Endothelial cell of umbilical vein (primary cell): ENCODE measurements around the gene C4BPA. TPM values are rescaled to one million over a fixed set of nuclear protein-coding genes. Genes with fewer than 3 reads are reported as not detected.
A peak's percentile ranks its signal among the peaks of the same experiment; 100 is the strongest.

Source experiments
- BruUV-seq: library from RNA; stranded (reverse); fragments of 400-500 nt; replicated peaks from 2 replicates; lab custom pipeline; 2021; lab: Mats Ljungman, UMichigan
- CTCF ChIA-PET: fragments of 300-600, 350-600 bp; sonication (Branson Sonifier 250); formaldehyde crosslinking; loops from one replicate; lab custom pipeline; 2021; ENCODE audit warnings: antibody characterized with exemption, inconsistent platforms; lab: Charles Lee
- POLR2A ChIA-PET: fragments of 300-600, 350-600 bp; sonication (Branson Sonifier 250); formaldehyde crosslinking; loops from one replicate; lab custom pipeline; 2021; ENCODE audit warnings: antibody characterized with exemption, inconsistent platforms; lab: Charles Lee
- DNase-seq: peaks from one replicate; pipeline ENCODE4 v3.0.0-alpha.2; 2011; ENCODE audit warnings: low read depth, low spot score
- FAIRE-seq: peaks from 2 replicates; lab custom pipeline; 2011; peaks lifted over from hg19 to GRCh38; lab: Jason Lieb, UNC
- H2AFZ ChIP-seq: 2 replicates; pipeline ENCODE4 v1.6.0; 2012; ENCODE audit warnings: low read depth, low read length, control low read depth, inconsistent platforms
- H3K27ac ChIP-seq: 2 replicates; pipeline ENCODE4 v1.5.1; 2011; ENCODE audit warnings: low read depth, mild to moderate bottlenecking, control low read depth, low read length, moderate library complexity; ENCODE audit not compliant: insufficient read depth
- H3K27me3 ChIP-seq, 2 experiments: 2 replicates each; pipeline versions ENCODE4 v1.6.0 to v1.6.1; 2011; ENCODE audit warnings: low read length in 2 of 2, mixed read lengths in 1 of 2; ENCODE audit not compliant: control insufficient read depth in 2 of 2, insufficient read depth in 2 of 2
- H3K36me3 ChIP-seq, 2 experiments: 2 replicates in 1 of 2; 3 replicates in 1 of 2; pipeline ENCODE4 v1.5.1; 2011; ENCODE audit warnings: low read length in 2 of 2, mild to moderate bottlenecking in 1 of 2, moderate library complexity in 1 of 2; ENCODE audit not compliant: control insufficient read depth in 2 of 2, insufficient read depth in 2 of 2; ENCODE audit errors: extremely low read depth in 1 of 2
- H3K4me1 ChIP-seq: 3 replicates; pipeline ENCODE4 v1.5.1; 2011; ENCODE audit warnings: mild to moderate bottlenecking, low read length; ENCODE audit not compliant: control insufficient read depth, insufficient read depth; ENCODE audit errors: extremely low read depth
- H3K4me2 ChIP-seq: 2 replicates; pipeline ENCODE4 v1.6.1; 2011; ENCODE audit warnings: low read length, control low read depth, mixed read lengths; ENCODE audit not compliant: insufficient read depth
- H3K4me3 ChIP-seq, 3 experiments: fragments of 200-600 bp in 1 of 3; sonication (generic), shearing (Covaris generic) in 1 of 3; replicated peaks in 1 of 3; 2 replicates each; pipeline ENCODE4 v1.5.1; 2011 to 2016; ENCODE audit warnings: control low read depth in 3 of 3, low read length in 3 of 3, mild to moderate bottlenecking in 2 of 3, inconsistent platforms in 1 of 3, low read depth in 1 of 3, moderate library complexity in 1 of 3; ENCODE audit not compliant: insufficient read depth in 1 of 3
- H3K79me2 ChIP-seq: 2 replicates; pipeline ENCODE4 v1.6.0; 2012; ENCODE audit warnings: low read length, inconsistent platforms; ENCODE audit not compliant: control insufficient read depth, insufficient read depth
- H3K9ac ChIP-seq: replicated peaks from 2 replicates; pipeline ENCODE3; 2011; ENCODE audit warnings: low read length, control low read depth; ENCODE audit not compliant: insufficient read depth; ENCODE audit errors: extremely low read depth
- H3K9me1 ChIP-seq: replicated peaks from 3 replicates; pipeline ENCODE4 v1.6.0; 2011; ENCODE audit warnings: mild to moderate bottlenecking, low read length; ENCODE audit not compliant: control insufficient read depth, insufficient read depth; ENCODE audit errors: extremely low read depth
- H3K9me3 ChIP-seq: replicated peaks from 2 replicates; pipeline ENCODE4 v1.5.1; 2012; ENCODE audit warnings: low read length, inconsistent platforms; ENCODE audit not compliant: control insufficient read depth, insufficient read depth
- H4K20me1 ChIP-seq: replicated peaks from 2 replicates; pipeline ENCODE3; 2011; ENCODE audit warnings: mild to moderate bottlenecking, low read length; ENCODE audit not compliant: control insufficient read depth, insufficient read depth; ENCODE audit errors: extremely low read depth
- EZH2 ChIP-seq: IDR thresholded peaks from 2 replicates; pipeline ENCODE4 v1.6.1; 2012; ENCODE audit warnings: borderline replicate concordance, low read depth, mild to moderate bottlenecking, moderate library complexity, low read length, inconsistent platforms; ENCODE audit not compliant: severe bottlenecking
- FOS ChIP-seq: IDR thresholded peaks from 2 replicates; pipeline ENCODE4 v1.6.1; 2011; ENCODE audit warnings: mild to moderate bottlenecking, low read length, moderate library complexity, borderline replicate concordance; ENCODE audit not compliant: insufficient read depth
- GATA2 ChIP-seq: IDR thresholded peaks from 2 replicates; pipeline ENCODE4 v1.7.0; 2011; ENCODE audit warnings: low read depth, mild to moderate bottlenecking, moderate library complexity, mixed read lengths, low read length; ENCODE audit not compliant: insufficient read length, insufficient read depth
- JUN ChIP-seq: IDR thresholded peaks from 2 replicates; pipeline ENCODE4 v1.6.1; 2011; ENCODE audit warnings: borderline replicate concordance, low read depth; ENCODE audit not compliant: insufficient read length, insufficient read depth
- MAX ChIP-seq: IDR thresholded peaks from 2 replicates; pipeline ENCODE4 v1.6.1; 2011; ENCODE audit not compliant: insufficient read depth, insufficient read length
- MYC ChIP-seq: IDR thresholded peaks from one replicate; pipeline ENCODE4 v1.6.1; 2011; ENCODE audit warnings: mild to moderate bottlenecking, low read depth, low read length
- POLR2A ChIP-seq: IDR thresholded peaks from 2 replicates; pipeline ENCODE4 v1.6.1; 2012; ENCODE audit warnings: low read depth, mild to moderate bottlenecking, control low read depth, low read length
- POLR2AphosphoS5 ChIP-seq: IDR thresholded peaks from 2 replicates; pipeline ENCODE4 v1.6.1; 2012; ENCODE audit warnings: low read depth, mild to moderate bottlenecking, control low read depth, low read length, moderate library complexity; ENCODE audit not compliant: insufficient read depth
- dilution Hi-C: fragments of 300-500 bp; cut with MboI; formaldehyde crosslinking; loops from one replicate; pipeline ENCODE4 v1.15.0; 2019; ENCODE audit warnings: low sequenced_read_pairs; ENCODE audit not compliant: extremely low pct_ligation_motif_present
- intact Hi-C: fragments of 100-400 bp; cut with micrococcal nuclease; formaldehyde crosslinking; loops from one replicate; pipeline ENCODE4 v1.10.0; 2022
- polyA plus RNA-seq, 4 experiments: library from polyadenylated mRNA; depleted of rRNA in 3 of 4; stranded (reverse) in 3 of 4; unstranded in 1 of 4; fragments of >200 nt; gene quantifications; 2 replicates each; pipeline versions ENCODE4 v1.2.1 to v1.2.3, GENCODE V29; 2011 to 2012; ENCODE audit warnings: missing spikeins in 1 of 4
- total RNA-seq: library from RNA; stranded (reverse); gene quantifications from 2 replicates; pipeline ENCODE4 v1.2.3, GENCODE V29; 2021
- TF ChIP-seq, protein P1 (sequence below), 2 donors: IDR thresholded peaks; 1 replicate in 1 of 2; 2 replicates in 1 of 2; pipeline ENCODE4 v1.5.1; 2011; ENCODE audit warnings: low read length in 2 of 2, mild to moderate bottlenecking in 2 of 2, moderate library complexity in 2 of 2, control low read depth in 1 of 2, inconsistent platforms in 1 of 2, low read depth in 1 of 2; ENCODE audit not compliant: insufficient read depth in 1 of 2; ENCODE audit errors: extremely low read depth in 1 of 2

The C4BPA gene
- total and polyA plus RNA-seq, 2 donors (not counting 3 experiments of a cell fraction or from before 2014, with no cell fraction given): not detected

DNA sequence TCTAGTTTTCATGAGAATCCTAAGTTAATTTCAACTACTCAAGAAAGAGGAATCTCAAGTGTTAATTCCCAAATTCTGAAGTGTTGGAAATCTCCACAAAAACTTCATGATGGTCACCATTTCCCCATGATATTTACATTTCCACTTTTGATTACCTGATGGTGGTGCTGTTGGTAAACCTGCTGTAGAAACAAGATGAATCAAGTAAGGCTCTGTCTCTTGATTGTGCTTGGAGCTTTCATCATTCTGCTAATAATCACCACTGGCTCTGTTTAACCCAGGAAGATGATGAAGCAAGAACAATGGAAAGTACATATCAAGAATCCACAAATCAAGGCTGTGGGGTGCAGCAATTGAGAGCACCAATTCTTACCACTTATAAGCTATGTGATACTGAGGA is 77.8 kb downstream of the C4BPA start:
- DNase-seq: peak; percentile 23
- no peaks in the 10 kb centered on the region for H3K36me3 ChIP-seq
- FAIRE-seq: peak; percentile 54
- H3K27me3 ChIP-seq: peaks cover 0 to 4% of the 10 kb centered on the region in 2 experiments
- ChIA-PET CTCF (interaction anchor here (0.7 to 1.9 kb wide), 6 partner anchors 24 to 225 kb away, joined by 3 to 20 read pairs (median 5); no protein-coding TSS in a partner anchor), POLR2A (no interaction called here)
- no peaks in the 10 kb centered on the region for H3K9me3 ChIP-seq
- BruUV-seq: no TSS peak
- no peaks in the 10 kb centered on the region for H3K4me1 ChIP-seq
- no peaks in the 10 kb centered on the region for H4K20me1 ChIP-seq
- H3K4me2 ChIP-seq: no peak overlapping the region
- TF ChIP-seq, protein P1, sequence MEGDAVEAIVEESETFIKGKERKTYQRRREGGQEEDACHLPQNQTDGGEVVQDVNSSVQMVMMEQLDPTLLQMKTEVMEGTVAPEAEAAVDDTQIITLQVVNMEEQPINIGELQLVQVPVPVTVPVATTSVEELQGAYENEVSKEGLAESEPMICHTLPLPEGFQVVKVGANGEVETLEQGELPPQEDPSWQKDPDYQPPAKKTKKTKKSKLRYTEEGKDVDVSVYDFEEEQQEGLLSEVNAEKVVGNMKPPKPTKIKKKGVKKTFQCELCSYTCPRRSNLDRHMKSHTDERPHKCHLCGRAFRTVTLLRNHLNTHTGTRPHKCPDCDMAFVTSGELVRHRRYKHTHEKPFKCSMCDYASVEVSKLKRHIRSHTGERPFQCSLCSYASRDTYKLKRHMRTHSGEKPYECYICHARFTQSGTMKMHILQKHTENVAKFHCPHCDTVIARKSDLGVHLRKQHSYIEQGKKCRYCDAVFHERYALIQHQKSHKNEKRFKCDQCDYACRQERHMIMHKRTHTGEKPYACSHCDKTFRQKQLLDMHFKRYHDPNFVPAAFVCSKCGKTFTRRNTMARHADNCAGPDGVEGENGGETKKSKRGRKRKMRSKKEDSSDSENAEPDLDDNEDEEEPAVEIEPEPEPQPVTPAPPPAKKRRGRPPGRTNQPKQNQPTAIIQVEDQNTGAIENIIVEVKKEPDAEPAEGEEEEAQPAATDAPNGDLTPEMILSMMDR (IDR thresholded peaks at IDR 0.05; ENCODE audit: extremely low read depth in 1 of 2, insufficient read depth in 1 of 2, low read depth in 1 of 2, low read length in 2 of 2): peak in 1 of 2 donors; percentile 1
- TF ChIP-seq FOS: no peak
- intact Hi-C loops (loop anchor here (1.0 kb wide), 3 partner anchors 140 to 317 kb away; no protein-coding TSS in a partner anchor), dilution Hi-C loops (no loop called here)
- no peak overlapping the region for H3K27ac ChIP-seq
- no peaks in the 10 kb centered on the region for H3K79me2 ChIP-seq
- no peak overlapping the region for H3K9ac ChIP-seq
- H3K9me1 ChIP-seq: no peaks in the 10 kb centered on the region
- H3K4me3 ChIP-seq: no peak overlapping the region
- no peak overlapping the region for H2AFZ ChIP-seq

DNA sequence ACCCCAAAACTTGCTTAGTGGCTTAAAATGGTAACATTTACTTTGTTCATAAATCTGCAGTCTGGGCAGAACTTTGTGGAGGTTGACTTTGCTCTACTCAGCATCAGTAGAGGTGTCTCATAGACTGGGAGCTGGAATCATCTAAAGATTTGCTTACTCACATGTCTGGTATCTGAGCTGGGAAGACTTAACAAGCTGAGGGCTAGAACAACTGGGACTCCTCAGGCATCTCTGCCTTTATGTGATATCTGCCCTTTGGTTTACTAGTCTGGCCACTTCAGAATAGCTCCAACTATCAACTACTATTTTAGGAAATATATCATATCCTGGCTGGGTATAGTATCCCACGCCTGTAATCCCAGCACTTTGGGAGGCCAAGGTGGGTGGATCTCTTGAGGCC is 82.5 kb downstream of the C4BPA start:
- Histone ChIP-seq H3K27ac (no peak overlapping the region), H3K4me2 (no peak overlapping the region), H3K27me3 (no peaks in the 10 kb centered on the region), H3K79me2 (no peaks in the 10 kb centered on the region), H3K4me1 (no peaks in the 10 kb centered on the region), H4K20me1 (no peaks in the 10 kb centered on the region), H3K9ac (no peak overlapping the region), H3K9me1 (no peaks in the 10 kb centered on the region), H3K9me3 (no peaks in the 10 kb centered on the region), H3K36me3 (no peaks in the 10 kb centered on the region), H2AFZ (no peak overlapping the region), H3K4me3 (no peak overlapping the region)
- no peak for TF ChIP-seq EZH2
- TF ChIP-seq, protein P1 (IDR thresholded peaks at IDR 0.05; ENCODE audit: extremely low read depth in 1 of 2, insufficient read depth in 1 of 2, low read depth in 1 of 2, low read length in 2 of 2): no peak
- TF ChIP-seq MAX: no peak
- no peak for TF ChIP-seq POLR2AphosphoS5
- no peak for TF ChIP-seq JUN
- TF ChIP-seq GATA2: no peak
- no peak for TF ChIP-seq POLR2A
- no peak for TF ChIP-seq MYC
- TF ChIP-seq FOS: no peak
- FAIRE-seq (no peak), DNase-seq (no peak)
- ChIA-PET POLR2A (no interaction called here), CTCF (no interaction called here)
- dilution Hi-C loops (no loop called here), intact Hi-C loops (no loop called here)
- BruUV-seq: no TSS peak
